HCT116 (cell line): ENCODE results near the gene RIMS1. TPM values are rescaled to one million over a fixed set of nuclear protein-coding genes. Genes with fewer than 3 reads are reported as not detected.

ENCODE experiments used
- ATAC-seq: fragments of 200-7000 bp; cut with Tn5 transposase; 2 replicates; pipeline ENCODE4 v1.9.1; 2020; ENCODE audit warnings: mild to moderate bottlenecking, moderate library complexity
- BruUV-seq: library from RNA; stranded (reverse); fragments of 400-500 nt; replicated peaks from 2 replicates; lab custom pipeline; 2021; lab: Mats Ljungman, UMichigan
- CTCF ChIA-PET: fragments of 300-600 bp; sonication (Branson Sonifier 250); formaldehyde crosslinking; loops from one replicate; lab custom pipeline; 2021; ENCODE audit warnings: antibody characterized with exemption; lab: Charles Lee
- POLR2A ChIA-PET: fragments of 300-600, 350-600 bp; sonication (Branson Sonifier 250); formaldehyde crosslinking; loops from one replicate; lab custom pipeline; 2021; ENCODE audit warnings: antibody characterized with exemption; lab: Charles Lee
- RAD21 ChIA-PET, 2 experiments: fragments of 300-600 bp; sonication (Branson Sonifier 250); formaldehyde crosslinking; loops; one replicate each; lab custom pipeline; 2023; ENCODE audit warnings: low total read pairs in 2 of 2; ENCODE audit not compliant: uncharacterized antibody in 2 of 2, unreplicated experiment in 2 of 2, low non-redundant PET in 1 of 2; lab: Charles Lee
- DNase-seq: peaks from one replicate; pipeline ENCODE4 v3.0.0-alpha.2; 2010; ENCODE audit warnings: low read depth, low spot score
- H2AFZ ChIP-seq: fragments of 200-600 bp; shearing (Covaris generic), sonication (generic); 2 replicates; pipeline ENCODE4 v1.6.1; 2017; ENCODE audit warnings: low read depth, mixed run types, mixed read lengths, antibody characterized with exemption, low read length; ENCODE audit not compliant: poor library complexity, severe bottlenecking
- H3K27ac ChIP-seq: 2 replicates; pipeline ENCODE4 v1.5.1; 2012; ENCODE audit warnings: low read depth, low read length
- H3K27me3 ChIP-seq: fragments of 200-600 bp; sonication (generic); 2 replicates; pipeline ENCODE4 v1.6.1; 2016; ENCODE audit warnings: mixed run types, low read length, mixed read lengths; ENCODE audit not compliant: insufficient read depth
- H3K36me3 ChIP-seq, 2 experiments: fragments of 200-500 bp in 1 of 2; fragments of 200-600 bp in 1 of 2; sonication (Bioruptor generic) in 1 of 2; sonication (generic) in 1 of 2; 2 replicates each; pipeline versions ENCODE4 v1.5.1 to v1.6.1; 2014 to 2016; ENCODE audit warnings: low read length in 2 of 2, inconsistent platforms in 1 of 2, mixed read lengths in 1 of 2, mixed run types in 1 of 2; ENCODE audit not compliant: insufficient read depth in 2 of 2, control insufficient read depth in 1 of 2
- H3K4me1 ChIP-seq, 2 experiments: fragments of 200-600 bp in 1 of 2; sonication (generic) in 1 of 2; 2 replicates each; pipeline versions ENCODE4 v1.5.1 to v1.6.1; 2012 to 2017; ENCODE audit warnings: low read length in 2 of 2, inconsistent platforms in 1 of 2, mild to moderate bottlenecking in 1 of 2, mixed read lengths in 1 of 2, mixed run types in 1 of 2, moderate library complexity in 1 of 2; ENCODE audit not compliant: insufficient read depth in 2 of 2, control insufficient read depth in 1 of 2
- H3K4me2 ChIP-seq: fragments of 200-600 bp; sonication (generic); 2 replicates; pipeline ENCODE4 v1.6.1; 2017; ENCODE audit warnings: mixed run types, low read length, mixed read lengths
- H3K4me3 ChIP-seq, 2 experiments: fragments of 200-600 bp in 1 of 2; sonication (generic) in 1 of 2; replicated peaks in 1 of 2; 2 replicates each; pipeline ENCODE4 v1.5.1; 2011 to 2016; ENCODE audit warnings: low read length in 2 of 2, control low read depth in 1 of 2, low read depth in 1 of 2, mild to moderate bottlenecking in 1 of 2, mixed read lengths in 1 of 2, mixed run types in 1 of 2
- H3K79me2 ChIP-seq: fragments of 200-600 bp; sonication (generic); 2 replicates; pipeline ENCODE4 v1.6.1; 2017; ENCODE audit warnings: mild to moderate bottlenecking, mixed run types, low read length, moderate library complexity, mixed read lengths; ENCODE audit not compliant: insufficient read depth
- H3K9ac ChIP-seq: fragments of 200-600 bp; sonication (generic); 2 replicates; pipeline ENCODE4 v1.6.1; 2016; ENCODE audit warnings: low read length, mixed read lengths
- H3K9me2 ChIP-seq: fragments of 200-600 bp; sonication (generic), shearing (Covaris generic); 2 replicates; pipeline ENCODE4 v1.6.1; 2017; ENCODE audit warnings: mixed run types, mild to moderate bottlenecking, moderate library complexity; ENCODE audit not compliant: insufficient read depth
- H3K9me3 ChIP-seq, 2 experiments: fragments of 200-500 bp in 1 of 2; fragments of 200-600 bp in 1 of 2; sonication (Bioruptor generic) in 1 of 2; sonication (generic) in 1 of 2; 2 replicates each; pipeline ENCODE4 v1.6.1; 2014 to 2017; ENCODE audit warnings: low read length in 2 of 2, mixed read lengths in 2 of 2, inconsistent platforms in 1 of 2, low read depth in 1 of 2, mild to moderate bottlenecking in 1 of 2, mixed run types in 1 of 2, moderate library complexity in 1 of 2; ENCODE audit not compliant: control insufficient read depth in 1 of 2, insufficient read depth in 1 of 2
- H4K20me1 ChIP-seq: fragments of 200-600 bp; sonication (generic), shearing (Covaris generic); 2 replicates; pipeline ENCODE4 v1.6.1; 2017; ENCODE audit warnings: mixed run types, mild to moderate bottlenecking, moderate library complexity; ENCODE audit not compliant: insufficient read depth
- EGR1 ChIP-seq: IDR thresholded peaks from 2 replicates; pipeline ENCODE4 v1.6.1; 2012; ENCODE audit warnings: low read depth
- ELF1 ChIP-seq: IDR thresholded peaks from 2 replicates; pipeline ENCODE4 v1.6.1; 2012; ENCODE audit warnings: low read depth, borderline replicate concordance
- EZH2 ChIP-seq: fragments of 200-600 bp; sonication (generic); IDR thresholded peaks from 2 replicates; pipeline ENCODE4 v1.6.1; 2017; ENCODE audit warnings: antibody characterized with exemption, mixed run types
- JUND ChIP-seq: IDR thresholded peaks from 2 replicates; pipeline ENCODE4 v1.6.1; 2012
- POLR2AphosphoS5 ChIP-seq: IDR thresholded peaks from 2 replicates; pipeline ENCODE4 v1.6.1; 2011; ENCODE audit warnings: mild to moderate bottlenecking, low read depth, low read length, moderate library complexity
- RAD21 ChIP-seq: IDR thresholded peaks from 2 replicates; pipeline ENCODE4 v1.6.1; 2012; ENCODE audit warnings: low read depth, mild to moderate bottlenecking
- SP1 ChIP-seq: IDR thresholded peaks from 2 replicates; pipeline ENCODE4 v1.6.1; 2012; ENCODE audit warnings: low read depth
- SRF ChIP-seq: IDR thresholded peaks from 2 replicates; pipeline ENCODE4 v1.6.1; 2012; ENCODE audit warnings: low read depth
- TCF7L2 ChIP-seq: IDR thresholded peaks from 2 replicates; pipeline ENCODE4 v1.7.0; 2011; ENCODE audit warnings: borderline replicate concordance, inconsistent platforms; ENCODE audit not compliant: insufficient read depth, insufficient read length; ENCODE audit errors: extremely low read depth
- ZNF274 ChIP-seq: fragments of 200-500 bp; sonication (Bioruptor generic); IDR thresholded peaks from 2 replicates; pipeline ENCODE4 v1.6.1; 2014; ENCODE audit warnings: mild to moderate bottlenecking, low read depth, low read length, inconsistent platforms
- intact Hi-C: fragments of 100-400 bp; cut with micrococcal nuclease; formaldehyde crosslinking; loops from 2 replicates; pipeline ENCODE4 v1.10.0; 2022
- total RNA-seq: library from RNA; stranded (reverse); gene quantifications from one replicate; pipeline ENCODE4 v1.2.1, GENCODE V29; 2021; ENCODE audit not compliant: unreplicated experiment
- TF ChIP-seq, protein P1 (sequence below): IDR thresholded peaks from 2 replicates; pipeline ENCODE4 v1.6.1; 2012
- TF ChIP-seq, protein P2 (sequence below): IDR thresholded peaks from 2 replicates; pipeline ENCODE4 v1.6.1; 2012; ENCODE audit warnings: low read depth
- TF ChIP-seq, protein P3 (sequence below): IDR thresholded peaks from 2 replicates; pipeline ENCODE4 v1.6.1; 2012
- TF ChIP-seq, protein P4 (sequence below), 3 experiments: fragments of 200-600 bp in 1 of 3; sonication (generic) in 1 of 3; IDR thresholded peaks in 2 of 3; conservative IDR thresholded peaks in 1 of 3; 2 replicates each; pipeline ENCODE4 v1.5.1; 2012 to 2017; ENCODE audit warnings: low read depth in 2 of 3, low read length in 2 of 3, antibody characterized with exemption in 1 of 3, borderline replicate concordance in 1 of 3, control low read depth in 1 of 3, mild to moderate bottlenecking in 1 of 3, mixed read lengths in 1 of 3, mixed run types in 1 of 3, moderate library complexity in 1 of 3; ENCODE audit not compliant: insufficient read depth in 1 of 3

RIMS1 gene
- total RNA-seq, 1 experiment from 2014 or later = not detected

- Histone ChIP-seq H4K20me1 (no peaks in the 10 kb centered on the region), H3K4me2 (no peak overlapping the region), H3K36me3 (no peaks in the 10 kb centered on the region), H3K4me1 (no peaks in the 10 kb centered on the region), H3K9ac (no peak overlapping the region), H3K27me3 (no peaks in the 10 kb centered on the region), H3K4me3 (no peak overlapping the region), H3K27ac (no peak overlapping the region), H3K9me3 (no peaks in the 10 kb centered on the region; a peak in 1 of 4 replicates), H3K9me2 (no peaks in the 10 kb centered on the region), H3K79me2 (no peaks in the 10 kb centered on the region), H2AFZ (no peak overlapping the region)
- ChIA-PET POLR2A (no interaction called here), RAD21 (no interaction called here), CTCF (no interaction called here)
- ATAC-seq (no peak), DNase-seq (no peak)
- intact Hi-C loops = loop anchor here (1.0 kb wide), 1 partner anchor 21 kb away; no protein-coding TSS in a partner anchor
- TF ChIP-seq, protein P1, sequence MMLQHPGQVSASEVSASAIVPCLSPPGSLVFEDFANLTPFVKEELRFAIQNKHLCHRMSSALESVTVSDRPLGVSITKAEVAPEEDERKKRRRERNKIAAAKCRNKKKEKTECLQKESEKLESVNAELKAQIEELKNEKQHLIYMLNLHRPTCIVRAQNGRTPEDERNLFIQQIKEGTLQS = no peak
- no peak for TF ChIP-seq RAD21
- no peak for TF ChIP-seq EZH2
- no peak for TF ChIP-seq TCF7L2
- no peak for TF ChIP-seq EGR1
- no peak for TF ChIP-seq ELF1
- TF ChIP-seq SP1 = no peak
- no peak for TF ChIP-seq ZNF274
- TF ChIP-seq, protein P2, sequence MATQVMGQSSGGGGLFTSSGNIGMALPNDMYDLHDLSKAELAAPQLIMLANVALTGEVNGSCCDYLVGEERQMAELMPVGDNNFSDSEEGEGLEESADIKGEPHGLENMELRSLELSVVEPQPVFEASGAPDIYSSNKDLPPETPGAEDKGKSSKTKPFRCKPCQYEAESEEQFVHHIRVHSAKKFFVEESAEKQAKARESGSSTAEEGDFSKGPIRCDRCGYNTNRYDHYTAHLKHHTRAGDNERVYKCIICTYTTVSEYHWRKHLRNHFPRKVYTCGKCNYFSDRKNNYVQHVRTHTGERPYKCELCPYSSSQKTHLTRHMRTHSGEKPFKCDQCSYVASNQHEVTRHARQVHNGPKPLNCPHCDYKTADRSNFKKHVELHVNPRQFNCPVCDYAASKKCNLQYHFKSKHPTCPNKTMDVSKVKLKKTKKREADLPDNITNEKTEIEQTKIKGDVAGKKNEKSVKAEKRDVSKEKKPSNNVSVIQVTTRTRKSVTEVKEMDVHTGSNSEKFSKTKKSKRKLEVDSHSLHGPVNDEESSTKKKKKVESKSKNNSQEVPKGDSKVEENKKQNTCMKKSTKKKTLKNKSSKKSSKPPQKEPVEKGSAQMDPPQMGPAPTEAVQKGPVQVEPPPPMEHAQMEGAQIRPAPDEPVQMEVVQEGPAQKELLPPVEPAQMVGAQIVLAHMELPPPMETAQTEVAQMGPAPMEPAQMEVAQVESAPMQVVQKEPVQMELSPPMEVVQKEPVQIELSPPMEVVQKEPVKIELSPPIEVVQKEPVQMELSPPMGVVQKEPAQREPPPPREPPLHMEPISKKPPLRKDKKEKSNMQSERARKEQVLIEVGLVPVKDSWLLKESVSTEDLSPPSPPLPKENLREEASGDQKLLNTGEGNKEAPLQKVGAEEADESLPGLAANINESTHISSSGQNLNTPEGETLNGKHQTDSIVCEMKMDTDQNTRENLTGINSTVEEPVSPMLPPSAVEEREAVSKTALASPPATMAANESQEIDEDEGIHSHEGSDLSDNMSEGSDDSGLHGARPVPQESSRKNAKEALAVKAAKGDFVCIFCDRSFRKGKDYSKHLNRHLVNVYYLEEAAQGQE = no peak
- TF ChIP-seq, protein P3, sequence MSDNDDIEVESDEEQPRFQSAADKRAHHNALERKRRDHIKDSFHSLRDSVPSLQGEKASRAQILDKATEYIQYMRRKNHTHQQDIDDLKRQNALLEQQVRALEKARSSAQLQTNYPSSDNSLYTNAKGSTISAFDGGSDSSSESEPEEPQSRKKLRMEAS = no peak
- no peak for TF ChIP-seq JUND
- TF ChIP-seq POLR2AphosphoS5 = no peak
- TF ChIP-seq SRF = no peak
- TF ChIP-seq, protein P4, sequence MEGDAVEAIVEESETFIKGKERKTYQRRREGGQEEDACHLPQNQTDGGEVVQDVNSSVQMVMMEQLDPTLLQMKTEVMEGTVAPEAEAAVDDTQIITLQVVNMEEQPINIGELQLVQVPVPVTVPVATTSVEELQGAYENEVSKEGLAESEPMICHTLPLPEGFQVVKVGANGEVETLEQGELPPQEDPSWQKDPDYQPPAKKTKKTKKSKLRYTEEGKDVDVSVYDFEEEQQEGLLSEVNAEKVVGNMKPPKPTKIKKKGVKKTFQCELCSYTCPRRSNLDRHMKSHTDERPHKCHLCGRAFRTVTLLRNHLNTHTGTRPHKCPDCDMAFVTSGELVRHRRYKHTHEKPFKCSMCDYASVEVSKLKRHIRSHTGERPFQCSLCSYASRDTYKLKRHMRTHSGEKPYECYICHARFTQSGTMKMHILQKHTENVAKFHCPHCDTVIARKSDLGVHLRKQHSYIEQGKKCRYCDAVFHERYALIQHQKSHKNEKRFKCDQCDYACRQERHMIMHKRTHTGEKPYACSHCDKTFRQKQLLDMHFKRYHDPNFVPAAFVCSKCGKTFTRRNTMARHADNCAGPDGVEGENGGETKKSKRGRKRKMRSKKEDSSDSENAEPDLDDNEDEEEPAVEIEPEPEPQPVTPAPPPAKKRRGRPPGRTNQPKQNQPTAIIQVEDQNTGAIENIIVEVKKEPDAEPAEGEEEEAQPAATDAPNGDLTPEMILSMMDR (IDR thresholded peaks at IDR 0.05 in 2 of 3, conservative IDR thresholded peaks at IDR 0.05 in 1 of 3; ENCODE audit: borderline replicate concordance in 1 of 3, insufficient read depth in 1 of 3, low read depth in 2 of 3, low read length in 2 of 3) = no peak
- no TSS peak for BruUV-seq
Measured at GRCh38 chr6:72182337-72183246, 296.2 kb downstream of the RIMS1 start.
